Gastrocnemius medialis (tissue), 4 donors: Measurements from ENCODE around the gene DCAF11.

Source experiments
- CTCF ChIP-seq, 5 experiments: fragments of 450-650 bp in 3 of 5; fragments of 200-600 bp in 2 of 5; sonication (generic) in 2 of 5; IDR thresholded peaks in 4 of 5; conservative IDR thresholded peaks in 1 of 5; 1 replicate in 4 of 5; 2 replicates in 1 of 5; pipeline ENCODE4 v1.5.1; 2016 to 2019; ENCODE audit warnings: antibody characterized with exemption in 5 of 5, mild to moderate bottlenecking in 3 of 5, moderate library complexity in 3 of 5
- POLR2A ChIP-seq, 2 donors: fragments of 450-650 bp; IDR thresholded peaks; one replicate each; pipeline ENCODE4 v1.6.1; 2017; ENCODE audit warnings: antibody characterized with exemption in 2 of 2, mild to moderate bottlenecking in 2 of 2, moderate library complexity in 2 of 2

- TF ChIP-seq CTCF (IDR thresholded peaks at IDR 0.05 in 4 of 5, conservative IDR thresholded peaks at IDR 0.05 in 1 of 5) (no peak), POLR2A (IDR thresholded peaks at IDR 0.05) (no peak)
These were observed 28.9 kb downstream of the DCAF11 start for GRCh38 chr14:24143511-24143910.
